Measurements from ENCODE around the gene TCF7. TPM values are rescaled to one million over a fixed set of nuclear protein-coding genes. Genes with fewer than 3 reads are reported as not detected.

The TCF7 gene
- total and polyA plus RNA-seq, 4 donors = 1.3 to 2.7 (median 2.2) TPM

- TF ChIP-seq RAD21 (IDR thresholded peaks at IDR 0.05) = no peak
- TF ChIP-seq JUND (IDR thresholded peaks at IDR 0.05) = no peak
- TF ChIP-seq CTCF (IDR thresholded peaks at IDR 0.05; ENCODE audit: low read depth, low read length, missing input control) = no peak
- no peak for TF ChIP-seq YY1 (IDR thresholded peaks at IDR 0.05)
- TF ChIP-seq EGR1 (IDR thresholded peaks at IDR 0.05; ENCODE audit: low read depth in 2 of 2) = no peak
- TF ChIP-seq GABPA (IDR thresholded peaks at IDR 0.05 in 1 of 2, conservative IDR thresholded peaks at IDR 0.05 in 1 of 2) = no peak
- TF ChIP-seq SP1 (IDR thresholded peaks at IDR 0.05) = no peak
- no peak for TF ChIP-seq HNF4G (IDR thresholded peaks at IDR 0.05)
- no peak for TF ChIP-seq RXRA (IDR thresholded peaks at IDR 0.05)
- no peak for TF ChIP-seq ATF3 (IDR thresholded peaks at IDR 0.05)
- H3K4me1 ChIP-seq (ENCODE audit: control insufficient read depth in 4 of 4, insufficient read depth in 4 of 4, low read length in 3 of 4) = peaks cover 2 to 14% (median 8%) of the 10 kb centered on the region in 4 donors
- no peak for DNase-seq (ENCODE audit: low spot score)
- no peaks in the 10 kb centered on the region for H3K27me3 ChIP-seq (ENCODE audit: control insufficient read depth in 4 of 4, insufficient read depth in 4 of 4, low read length in 3 of 4)
- 95% methylated on average over 12 of the region's 12 CpGs for WGBS
- H3K27ac ChIP-seq (ENCODE audit: low read depth in 1 of 2, low read length in 2 of 2) = no peak overlapping the region
- no peak overlapping the region for H3K4me3 ChIP-seq (ENCODE audit: low read depth in 1 of 3, low read length in 3 of 3)
- peaks cover 0 to 3% (median 0%) of the 10 kb centered on the region in 4 donors for H3K36me3 ChIP-seq (ENCODE audit: control insufficient read depth in 4 of 4, insufficient read depth in 3 of 4, low read depth in 1 of 4, low read length in 3 of 4)
- no peak overlapping the region for H3K9ac ChIP-seq (ENCODE audit: low read depth in 1 of 2, low read length in 2 of 2)
- H3K9me3 ChIP-seq (ENCODE audit: control insufficient read depth in 4 of 4, low read length in 3 of 4) = no peaks in the 10 kb centered on the region
Observed at GRCh38 chr5:134116789-134117761, 2.6 kb downstream of the TCF7 start.

GRCh38 chr5:134118212-134118835 is 3.8 kb downstream of the TCF7 start:
- H3K4me1 ChIP-seq (ENCODE audit: control insufficient read depth in 4 of 4, insufficient read depth in 4 of 4, low read length in 3 of 4) = peaks cover 2 to 13% (median 8%) of the 10 kb centered on the region in 4 donors
- no peak for DNase-seq (ENCODE audit: low spot score)
- H3K36me3 ChIP-seq (ENCODE audit: control insufficient read depth in 4 of 4, insufficient read depth in 3 of 4, low read depth in 1 of 4, low read length in 3 of 4) = peaks cover 0 to 3% (median 0%) of the 10 kb centered on the region in 4 donors
- no peak overlapping the region for H3K27ac ChIP-seq (ENCODE audit: low read depth in 1 of 2, low read length in 2 of 2)
- TF ChIP-seq GABPA (IDR thresholded peaks at IDR 0.05 in 1 of 2, conservative IDR thresholded peaks at IDR 0.05 in 1 of 2) = no peak
- no peak for TF ChIP-seq FOXA2 (IDR thresholded peaks at IDR 0.05)
- TF ChIP-seq RXRA (IDR thresholded peaks at IDR 0.05) = no peak
- TF ChIP-seq FOXA1 (IDR thresholded peaks at IDR 0.05) = no peak
- no peak for TF ChIP-seq TAF1 (conservative IDR thresholded peaks at IDR 0.05)
- H3K4me3 ChIP-seq (ENCODE audit: low read depth in 1 of 3, low read length in 3 of 3) = no peak overlapping the region
- no peaks in the 10 kb centered on the region for H3K9me3 ChIP-seq (ENCODE audit: control insufficient read depth in 4 of 4, low read length in 3 of 4)
- 93% methylated on average over 4 of the region's 4 CpGs for WGBS
- no peak overlapping the region for H3K9ac ChIP-seq (ENCODE audit: low read depth in 1 of 2, low read length in 2 of 2)
- no peaks in the 10 kb centered on the region for H3K27me3 ChIP-seq (ENCODE audit: control insufficient read depth in 4 of 4, insufficient read depth in 4 of 4, low read length in 3 of 4)

GRCh38 chr5:134119720-134120119 is 5.2 kb downstream of the TCF7 start:
- Histone ChIP-seq H3K9me3 (ENCODE audit: control insufficient read depth in 4 of 4, low read length in 3 of 4) (no peaks in the 10 kb centered on the region), H3K27me3 (ENCODE audit: control insufficient read depth in 4 of 4, insufficient read depth in 4 of 4, low read length in 3 of 4) (no peaks in the 10 kb centered on the region), H3K9ac (ENCODE audit: low read depth in 1 of 2, low read length in 2 of 2) (no peak overlapping the region), H3K36me3 (ENCODE audit: control insufficient read depth in 4 of 4, insufficient read depth in 3 of 4, low read depth in 1 of 4, low read length in 3 of 4) (peaks cover 0 to 3% (median 0%) of the 10 kb centered on the region in 4 donors), H3K4me3 (ENCODE audit: low read depth in 1 of 3, low read length in 3 of 3) (no peak overlapping the region), H3K4me1 (ENCODE audit: control insufficient read depth in 4 of 4, insufficient read depth in 4 of 4, low read length in 3 of 4) (peaks cover 0 to 2% (median 2%) of the 10 kb centered on the region in 4 donors), H3K27ac (ENCODE audit: low read depth in 1 of 2, low read length in 2 of 2) (no peak overlapping the region)
- WGBS = 88% methylated on average over 12 of the region's 12 CpGs
- no peak for TF ChIP-seq RXRA (IDR thresholded peaks at IDR 0.05)
- DNase-seq (ENCODE audit: low spot score) = no peak

All from liver (tissue), 9 donors.